GM12891 (cell line): ENCODE results near the gene NUTF2.

Experiments
- POLR2A ChIP-seq: IDR thresholded peaks from 2 replicates; pipeline ENCODE4 v1.6.1; 2011; ENCODE audit warnings: low read depth, low read length, control low read depth
- POLR2AphosphoS5 ChIP-seq: IDR thresholded peaks from 2 replicates; pipeline ENCODE4 v1.6.1; 2011; ENCODE audit warnings: low read depth, low read length, control low read depth
- POU2F2 ChIP-seq: IDR thresholded peaks from 2 replicates; pipeline ENCODE4 v1.6.1; 2011; ENCODE audit warnings: low read depth, mild to moderate bottlenecking, control low read depth, low read length, moderate library complexity
- TAF1 ChIP-seq: IDR thresholded peaks from 2 replicates; pipeline ENCODE4 v1.6.1; 2011; ENCODE audit warnings: low read depth, low read length, control low read depth

DNA sequence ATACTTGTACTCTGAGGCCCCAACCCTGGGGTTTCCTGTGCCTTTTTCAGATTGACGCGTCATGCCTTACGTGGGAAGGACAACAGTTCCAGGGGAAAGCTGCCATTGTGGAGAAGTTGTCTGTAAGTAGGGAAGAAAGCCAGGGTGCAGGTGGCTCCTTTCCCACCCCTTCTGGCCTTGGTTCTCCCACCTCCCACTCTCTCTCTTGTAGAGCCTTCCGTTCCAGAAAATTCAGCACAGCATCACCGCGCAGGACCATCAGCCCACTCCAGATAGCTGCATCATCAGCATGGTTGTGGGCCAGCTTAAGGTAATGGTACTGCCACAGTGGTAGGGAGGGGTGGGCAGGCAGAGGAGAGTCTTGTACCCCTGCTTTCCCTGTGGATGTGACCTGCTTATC is 21.6 kb downstream of the NUTF2 start:
- TF ChIP-seq POLR2A (no peak), POU2F2 (no peak), POLR2AphosphoS5 (no peak), TAF1 (no peak)
